KMS-11 (cell line): Measurements from ENCODE around the gene TRIM5.
"Not testable (repeated sequence)": the region's sequence is repeated elsewhere in the genome, so short reads cannot be mapped to it uniquely, and the experiment has no call there.

Source experiments
- H2AFZ ChIP-seq: fragments of 200-600 bp; sonication (generic); 2 replicates; pipeline ENCODE4 v1.6.1; 2016; ENCODE audit warnings: antibody characterized with exemption, mixed run types, low read depth
- H3K27ac ChIP-seq: fragments of 200-600 bp; sonication (generic); 2 replicates; pipeline ENCODE4 v1.6.1; 2016; ENCODE audit warnings: mild to moderate bottlenecking, mixed run types
- H3K27me3 ChIP-seq: fragments of 200-600 bp; sonication (generic); 2 replicates; pipeline ENCODE4 v1.6.1; 2017; ENCODE audit warnings: mild to moderate bottlenecking, low read depth, mixed run types, moderate library complexity; ENCODE audit not compliant: insufficient read depth
- H3K36me3 ChIP-seq: fragments of 200-600 bp; sonication (generic); 2 replicates; pipeline ENCODE4 v1.6.1; 2017; ENCODE audit warnings: mild to moderate bottlenecking, mixed run types; ENCODE audit not compliant: insufficient read depth
- H3K4me1 ChIP-seq: fragments of 200-600 bp; sonication (generic); 2 replicates; pipeline ENCODE4 v1.6.1; 2016; ENCODE audit warnings: mild to moderate bottlenecking, low read depth, mixed run types; ENCODE audit not compliant: poor library complexity, severe bottlenecking
- H3K4me2 ChIP-seq: fragments of 200-600 bp; sonication (generic); 2 replicates; pipeline ENCODE4 v1.7.0; 2016; ENCODE audit warnings: mild to moderate bottlenecking, mixed run types
- H3K4me3 ChIP-seq: fragments of 200-600 bp; sonication (generic); IDR thresholded peaks from 2 replicates; pipeline ENCODE4 v1.6.1; 2017; ENCODE audit warnings: low read depth, low read length, mixed read lengths; ENCODE audit not compliant: insufficient read depth
- H3K79me2 ChIP-seq: fragments of 200-600 bp; sonication (generic); 2 replicates; pipeline ENCODE4 v1.6.1; 2016; ENCODE audit warnings: low read depth, mixed run types; ENCODE audit not compliant: insufficient read depth
- H3K9ac ChIP-seq: fragments of 200-600 bp; sonication (generic); 2 replicates; pipeline ENCODE4 v1.6.1; 2016; ENCODE audit warnings: mild to moderate bottlenecking, mixed run types
- H4K20me1 ChIP-seq: fragments of 200-600 bp; sonication (generic); 2 replicates; pipeline ENCODE4 v1.6.1; 2016; ENCODE audit warnings: mild to moderate bottlenecking, mixed run types; ENCODE audit not compliant: insufficient read depth
- CTCF ChIP-seq: fragments of 200-600 bp; sonication (generic); conservative IDR thresholded peaks from 2 replicates; pipeline ENCODE4 v1.6.1; 2017; ENCODE audit warnings: low read depth, mild to moderate bottlenecking, antibody characterized with exemption, low read length, moderate library complexity, mixed read lengths

Gene TRIM5

DNA sequence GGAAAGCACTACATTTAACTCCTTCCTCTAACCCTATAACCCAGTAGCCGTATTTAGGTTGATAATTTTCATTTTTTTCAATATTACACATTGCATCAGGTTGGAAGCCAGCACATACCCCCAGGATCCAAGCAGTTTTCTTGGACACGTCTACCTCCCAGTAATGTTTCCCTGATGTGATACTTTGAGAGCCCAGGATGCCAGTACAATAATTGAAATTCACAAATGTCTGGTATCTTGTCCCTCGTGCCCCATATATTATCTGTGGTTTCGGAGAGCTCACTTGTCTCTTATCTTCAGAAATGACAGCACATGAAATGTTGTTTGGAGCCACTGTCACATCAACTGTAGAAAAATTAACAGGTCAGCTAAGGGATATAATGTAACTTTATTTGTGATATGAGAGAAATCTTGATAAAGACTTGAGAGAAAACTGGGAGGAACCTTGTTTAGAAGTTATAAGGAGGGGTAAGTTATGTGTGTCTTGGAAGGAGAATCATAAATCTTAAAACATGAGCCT is 19.8 kb downstream of the TRIM5 start:
- no peak overlapping the region for H3K9ac ChIP-seq
- no peak overlapping the region for H3K27ac ChIP-seq
- no peak overlapping the region for H3K4me3 ChIP-seq
- H4K20me1 ChIP-seq: no peaks in the 10 kb centered on the region
- no peaks in the 10 kb centered on the region for H3K79me2 ChIP-seq
- no peak overlapping the region for H3K4me2 ChIP-seq
- H3K27me3 ChIP-seq: no peaks in the 10 kb centered on the region
- no peaks in the 10 kb centered on the region for H3K36me3 ChIP-seq
- no peak overlapping the region for H2AFZ ChIP-seq
- no peak for TF ChIP-seq CTCF
- H3K4me1 ChIP-seq: no peaks in the 10 kb centered on the region

GRCh38 chr11:5663511-5663910 is 21.4 kb downstream of the TRIM5 start:
- no peak overlapping the region for H3K27ac ChIP-seq
- no peaks in the 10 kb centered on the region for H3K4me1 ChIP-seq
- H4K20me1 ChIP-seq: no peaks in the 10 kb centered on the region
- H3K9ac ChIP-seq: no peak overlapping the region
- no peak overlapping the region for H2AFZ ChIP-seq
- H3K4me2 ChIP-seq: no peak overlapping the region
- no peaks in the 10 kb centered on the region for H3K27me3 ChIP-seq
- H3K4me3 ChIP-seq: no peak overlapping the region
- H3K79me2 ChIP-seq: no peaks in the 10 kb centered on the region
- no peak for TF ChIP-seq CTCF
- no peaks in the 10 kb centered on the region for H3K36me3 ChIP-seq

- Histone ChIP-seq H3K27me3 (no peaks in the 10 kb centered on the region), H3K79me2 (no peaks in the 10 kb centered on the region), H2AFZ (no peak overlapping the region), H3K27ac (no peak overlapping the region), H3K4me2 (no peak overlapping the region), H3K36me3 (no peaks in the 10 kb centered on the region), H3K4me1 (no peaks in the 10 kb centered on the region), H4K20me1 (no peaks in the 10 kb centered on the region), H3K9ac (no peak overlapping the region), H3K4me3 (no peak overlapping the region)
- TF ChIP-seq CTCF: no peak
Observed at GRCh38 chr11:5658318-5658717, 26.6 kb downstream of the TRIM5 start.

DNA sequence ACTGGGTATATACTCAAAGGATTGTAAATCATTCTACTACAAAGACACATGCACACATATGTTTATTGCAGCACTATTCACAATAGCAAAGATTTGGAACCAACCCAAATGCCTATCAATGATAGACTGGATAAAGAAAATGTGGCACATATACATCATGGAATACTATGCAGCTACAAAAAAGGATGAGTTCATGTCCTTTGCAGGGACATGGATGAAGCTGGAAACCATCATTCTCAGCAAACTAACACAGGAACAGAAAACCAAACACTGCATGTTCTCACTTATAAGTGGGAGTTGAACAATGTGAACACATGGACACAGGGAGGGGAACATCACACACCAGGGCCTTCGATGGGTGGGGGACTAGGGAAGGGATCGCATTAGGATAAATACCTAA is 27.9 kb downstream of the TRIM5 start:
- H4K20me1 ChIP-seq, H2AFZ ChIP-seq, H3K27me3 ChIP-seq, H3K79me2 ChIP-seq, H3K4me3 ChIP-seq, H3K36me3 ChIP-seq, H3K27ac ChIP-seq, H3K4me2 ChIP-seq, H3K4me1 ChIP-seq, H3K9ac ChIP-seq: not testable (repeated sequence)

GRCh38 chr11:5655474-5655873 is 29.4 kb downstream of the TRIM5 start:
- Histone ChIP-seq H3K27ac (no peak overlapping the region), H3K9ac (no peak overlapping the region), H3K4me1 (no peaks in the 10 kb centered on the region), H3K27me3 (no peaks in the 10 kb centered on the region), H3K4me3 (no peak overlapping the region), H4K20me1 (no peaks in the 10 kb centered on the region), H3K36me3 (no peaks in the 10 kb centered on the region), H2AFZ (no peak overlapping the region), H3K79me2 (no peaks in the 10 kb centered on the region), H3K4me2 (no peak overlapping the region)
- no peak for TF ChIP-seq CTCF
